Epithelial cell of proximal tubule (primary cell): ENCODE data around the gene STRN3. TPM values are rescaled to one million over a fixed set of nuclear protein-coding genes. Genes with fewer than 3 reads are reported as not detected.
"Not testable (repeated sequence)": the region's sequence is repeated elsewhere in the genome, so short reads cannot be mapped to it uniquely, and the experiment has no call there.

Experiments
- DNase-seq: peaks from one replicate; pipeline ENCODE4 v3.0.0-alpha.2; 2011; ENCODE audit warnings: low read depth
- H3K4me3 ChIP-seq: 2 replicates; pipeline ENCODE4 v1.5.1; 2011; ENCODE audit warnings: low read depth, mild to moderate bottlenecking, low read length
- total RNA-seq: library from RNA; depleted of rRNA; stranded (reverse); fragments of >200 nt; gene quantifications from 2 replicates; pipeline ENCODE4 v1.2.3, GENCODE V29; 2015
- TF ChIP-seq, protein P1 (sequence below): conservative IDR thresholded peaks from 2 replicates; pipeline ENCODE4 v1.5.1; 2012; ENCODE audit warnings: low read depth, mild to moderate bottlenecking, low read length

STRN3 gene
- total RNA-seq, 1 donor from 2014 or later, result 26.0 TPM

DNA sequence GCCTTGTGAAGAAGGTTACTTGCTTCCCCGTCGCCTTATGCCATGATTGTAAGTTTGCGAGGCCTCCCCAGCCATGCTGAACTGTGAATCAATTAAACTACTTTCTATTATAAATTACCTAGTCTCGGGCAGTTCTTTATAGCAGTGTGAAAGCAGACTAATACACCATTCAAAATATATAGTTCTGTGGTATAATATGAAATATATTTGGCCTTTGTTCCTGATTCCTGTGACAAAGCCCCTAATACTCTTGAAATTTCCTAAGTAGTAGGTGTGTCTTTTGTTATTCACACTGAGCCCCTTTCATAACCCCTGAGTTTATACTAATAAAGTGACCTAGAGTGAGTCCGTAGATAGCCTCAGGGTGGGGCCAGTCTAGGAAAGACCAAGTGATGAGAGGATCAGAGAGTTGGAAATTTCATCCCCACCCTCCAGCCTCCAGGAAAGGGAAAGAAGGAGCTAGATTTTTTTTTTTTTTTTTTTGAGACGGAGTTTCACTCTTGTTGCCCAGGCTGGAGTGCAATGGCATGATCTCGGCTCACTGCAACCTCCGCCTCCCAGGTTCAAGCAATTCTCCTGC is 19.4 kb upstream of the STRN3 start:
- TF ChIP-seq, protein P1, sequence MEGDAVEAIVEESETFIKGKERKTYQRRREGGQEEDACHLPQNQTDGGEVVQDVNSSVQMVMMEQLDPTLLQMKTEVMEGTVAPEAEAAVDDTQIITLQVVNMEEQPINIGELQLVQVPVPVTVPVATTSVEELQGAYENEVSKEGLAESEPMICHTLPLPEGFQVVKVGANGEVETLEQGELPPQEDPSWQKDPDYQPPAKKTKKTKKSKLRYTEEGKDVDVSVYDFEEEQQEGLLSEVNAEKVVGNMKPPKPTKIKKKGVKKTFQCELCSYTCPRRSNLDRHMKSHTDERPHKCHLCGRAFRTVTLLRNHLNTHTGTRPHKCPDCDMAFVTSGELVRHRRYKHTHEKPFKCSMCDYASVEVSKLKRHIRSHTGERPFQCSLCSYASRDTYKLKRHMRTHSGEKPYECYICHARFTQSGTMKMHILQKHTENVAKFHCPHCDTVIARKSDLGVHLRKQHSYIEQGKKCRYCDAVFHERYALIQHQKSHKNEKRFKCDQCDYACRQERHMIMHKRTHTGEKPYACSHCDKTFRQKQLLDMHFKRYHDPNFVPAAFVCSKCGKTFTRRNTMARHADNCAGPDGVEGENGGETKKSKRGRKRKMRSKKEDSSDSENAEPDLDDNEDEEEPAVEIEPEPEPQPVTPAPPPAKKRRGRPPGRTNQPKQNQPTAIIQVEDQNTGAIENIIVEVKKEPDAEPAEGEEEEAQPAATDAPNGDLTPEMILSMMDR, result no peak
- DNase-seq, result no peak
- H3K4me3 ChIP-seq, result no peak overlapping the region

DNA sequence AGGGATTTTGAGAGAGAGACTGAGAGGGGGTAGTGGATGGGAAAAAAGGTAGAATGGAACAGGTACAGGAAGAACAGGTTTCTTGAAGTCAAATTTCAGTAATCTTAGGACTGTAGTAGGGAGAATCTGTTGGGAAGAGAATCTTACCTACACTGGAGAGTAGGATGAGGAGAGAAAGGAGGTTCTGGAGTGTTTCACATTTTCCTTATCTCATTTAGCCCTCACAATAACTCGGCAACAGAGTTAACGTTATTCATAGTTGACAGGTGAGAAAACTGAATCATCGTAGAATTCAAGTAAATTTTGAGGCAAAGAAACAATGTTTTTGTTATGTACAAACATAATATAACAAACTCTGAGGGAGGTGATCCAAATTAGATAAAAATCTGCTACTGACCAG is 17.2 kb upstream of the STRN3 start:
- no peak overlapping the region for H3K4me3 ChIP-seq
- DNase-seq, result no peak

DNA sequence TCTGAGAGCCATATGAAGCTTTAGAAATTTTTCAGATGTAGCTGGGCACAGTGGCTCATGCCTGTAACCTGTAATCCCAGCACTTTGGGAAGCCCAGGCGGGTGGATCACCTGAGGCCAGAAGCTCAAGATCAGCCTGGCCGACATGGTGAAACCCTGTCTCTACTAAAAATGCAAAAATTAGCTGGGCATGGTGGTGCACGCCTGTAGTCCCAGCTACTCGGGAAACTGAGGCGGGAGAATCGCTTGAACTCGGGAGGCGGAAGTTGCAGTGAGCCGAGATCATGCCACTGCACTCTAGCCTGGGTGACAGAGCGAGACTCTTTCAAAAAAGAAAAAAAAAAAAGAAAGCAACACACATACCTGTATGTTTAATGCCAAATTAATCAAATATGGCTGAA is 16.7 kb upstream of the STRN3 start:
- DNase-seq, H3K4me3 ChIP-seq: not testable (repeated sequence)

More for the DNA sequence above, 17.2 kb upstream of the STRN3 start:
- TF ChIP-seq, protein P1, result no peak

DNA sequence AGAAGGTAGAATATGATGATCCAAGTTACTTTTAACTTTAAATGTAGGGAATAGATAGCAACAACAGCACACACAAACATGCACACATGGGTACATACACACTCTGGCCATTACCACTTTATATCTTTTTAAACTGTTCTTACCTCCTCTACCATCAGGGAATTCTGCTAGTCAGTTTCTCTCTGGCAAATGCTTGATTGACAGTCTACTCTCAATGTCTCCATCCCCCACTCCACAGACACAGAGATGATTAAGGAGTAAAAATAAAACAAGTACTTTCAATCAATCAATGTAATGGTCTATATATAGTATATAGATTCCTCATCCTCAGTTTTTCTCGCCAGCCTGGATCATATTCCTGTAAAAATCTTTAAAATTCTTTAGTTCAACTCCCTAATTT is 16.1 kb upstream of the STRN3 start:
- DNase-seq, result no peak
- TF ChIP-seq, protein P1, result no peak
- H3K4me3 ChIP-seq, result no peak overlapping the region

DNA sequence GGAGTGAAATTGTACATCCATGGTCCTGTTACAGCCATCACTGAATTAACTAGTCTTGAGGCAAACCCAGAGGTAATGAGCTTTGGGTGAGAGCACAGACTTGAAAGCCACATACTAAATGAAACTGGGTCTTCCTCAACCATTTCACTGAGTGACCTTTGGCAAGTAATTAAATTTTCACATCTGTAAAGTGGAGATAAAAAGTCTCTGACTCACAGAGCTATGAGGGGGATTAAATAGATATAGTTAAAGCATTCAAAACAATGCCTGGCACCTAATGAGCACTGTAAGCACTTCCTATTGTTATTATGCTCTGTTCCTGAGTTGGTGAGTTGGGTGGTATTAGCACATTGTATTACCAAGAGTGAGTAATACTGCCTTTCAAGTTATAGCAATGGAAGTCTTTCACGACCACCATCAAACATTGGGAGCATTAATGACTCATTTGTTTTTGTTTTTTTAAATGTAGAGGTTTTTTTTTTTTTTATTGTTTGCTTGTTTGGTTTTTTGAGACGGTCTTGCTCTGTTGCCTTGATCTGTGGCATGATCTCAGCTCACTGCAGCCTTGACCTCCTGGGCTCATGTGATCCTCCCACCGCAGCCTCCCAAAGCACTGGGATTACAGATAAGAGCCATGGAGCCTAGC is 12.5 kb upstream of the STRN3 start:
- DNase-seq, result no peak

DNA sequence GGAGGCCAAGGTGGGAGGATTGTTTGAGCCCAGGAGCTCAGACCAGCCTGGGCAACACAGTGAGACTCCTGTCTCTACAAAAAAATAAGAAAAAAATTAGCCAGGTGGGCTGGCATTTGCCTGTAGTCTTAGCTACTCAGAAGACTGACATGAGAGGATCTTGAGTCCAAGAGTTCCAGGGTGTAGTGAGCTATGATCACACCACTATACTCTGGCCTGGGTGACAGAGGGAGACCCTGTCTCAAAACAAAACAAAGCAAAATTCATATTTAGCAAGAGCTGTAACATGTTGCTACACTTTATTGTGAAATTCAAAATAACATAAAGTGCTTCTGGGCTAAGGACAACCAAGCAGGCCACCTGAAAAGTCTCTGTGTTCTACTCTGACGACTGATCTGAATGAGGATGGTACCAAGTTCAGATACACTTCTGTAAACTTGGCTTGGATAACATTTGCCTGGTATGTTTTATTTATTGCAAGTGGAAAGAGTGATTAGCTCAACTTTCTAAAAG is 11.6 kb upstream of the STRN3 start:
- no peak overlapping the region for H3K4me3 ChIP-seq
- TF ChIP-seq, protein P1, result no peak
- no peak for DNase-seq

More for the DNA sequence above, 12.5 kb upstream of the STRN3 start:
- no peak overlapping the region for H3K4me3 ChIP-seq
- TF ChIP-seq, protein P1, result no peak

DNA sequence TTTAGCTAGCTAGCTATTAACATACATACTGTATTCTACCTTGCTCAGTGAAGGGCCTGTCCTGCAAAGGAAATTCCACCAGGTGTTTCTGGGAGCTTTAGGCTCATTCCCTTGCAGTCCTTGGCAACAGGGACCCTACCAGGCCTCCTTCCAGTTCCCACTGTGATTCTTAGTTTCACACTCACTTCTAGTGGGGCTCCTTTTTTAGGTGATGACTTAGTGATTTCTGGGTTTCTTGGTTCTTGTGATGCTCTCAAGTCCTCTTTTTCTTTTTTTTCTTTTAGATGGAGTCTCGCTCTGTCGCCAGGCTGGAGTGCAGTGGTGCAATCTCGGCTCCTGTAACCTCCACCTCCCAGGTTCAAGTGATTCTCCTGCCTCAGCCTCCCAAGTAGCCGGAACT is 10.4 kb upstream of the STRN3 start:
- H3K4me3 ChIP-seq, result no peak overlapping the region
- DNase-seq, result no peak
- TF ChIP-seq, protein P1, result no peak
